Activated CD8-positive, alpha-beta memory T cell treated with anti-CD3 and anti-CD28 coated beads for 36 hours (primary cell): ENCODE measurements around the gene GRIA1. TPM values are rescaled to one million over a fixed set of nuclear protein-coding genes. Genes with fewer than 3 reads are reported as not detected.

Experiments
- CTCF ChIA-PET: fragments of 350-600 bp; sonication (Branson Sonifier 250); formaldehyde crosslinking; loops from one replicate; lab custom pipeline; 2021; ENCODE audit warnings: antibody characterized with exemption; lab: Charles Lee
- POLR2A ChIA-PET: fragments of 350-600 bp; sonication (Branson Sonifier 250); formaldehyde crosslinking; loops from one replicate; lab custom pipeline; 2021; ENCODE audit warnings: antibody characterized with exemption; lab: Charles Lee
- total RNA-seq, 2 experiments: library from RNA; stranded (reverse); gene quantifications; one replicate each; pipeline ENCODE4 v1.2.3, GENCODE V29; 2021

The GRIA1 gene
- total RNA-seq, 2 experiments from 2014 or later: not detected

GRCh38 chr5:153632748-153633290, 142.3 kb downstream of the GRIA1 start:
- CTCF ChIA-PET: no interaction called here
- POLR2A ChIA-PET: no interaction called here

GRCh38 chr5:153636670-153637451, 146.4 kb downstream of the GRIA1 start:
- ChIA-PET POLR2A (no interaction called here), CTCF (no interaction called here)

- ChIA-PET CTCF (no interaction called here), POLR2A (no interaction called here)
These were observed 149.8 kb downstream of the GRIA1 start for GRCh38 chr5:153640293-153640692.

GRCh38 chr5:153641183-153641688, 150.8 kb downstream of the GRIA1 start:
- CTCF ChIA-PET: no interaction called here
- POLR2A ChIA-PET: no interaction called here

GRCh38 chr5:153654504-153655200, 164.2 kb downstream of the GRIA1 start:
- ChIA-PET POLR2A (no interaction called here), CTCF (no interaction called here)

- CTCF ChIA-PET: no interaction called here
- POLR2A ChIA-PET: no interaction called here
These were observed 164.7 kb downstream of the GRIA1 start for GRCh38 chr5:153655201-153655510.

GRCh38 chr5:153658149-153658548, 167.7 kb downstream of the GRIA1 start:
- POLR2A ChIA-PET: no interaction called here
- CTCF ChIA-PET: no interaction called here

- ChIA-PET POLR2A (no interaction called here), CTCF (no interaction called here)
These were observed 168.1 kb downstream of the GRIA1 start for GRCh38 chr5:153658606-153659005.

- CTCF ChIA-PET: no interaction called here
- POLR2A ChIA-PET: no interaction called here
These were observed 168.7 kb downstream of the GRIA1 start for GRCh38 chr5:153659039-153659736.

- ChIA-PET CTCF (no interaction called here), POLR2A (no interaction called here)
These were observed 170.4 kb downstream of the GRIA1 start for GRCh38 chr5:153660919-153661318.

GRCh38 chr5:153661897-153662296, 171.4 kb downstream of the GRIA1 start:
- ChIA-PET POLR2A (no interaction called here), CTCF (no interaction called here)

- POLR2A ChIA-PET: no interaction called here
- CTCF ChIA-PET: no interaction called here
These were observed 179.6 kb downstream of the GRIA1 start for GRCh38 chr5:153670101-153670500.

GRCh38 chr5:153671653-153672346, 181.3 kb downstream of the GRIA1 start:
- POLR2A ChIA-PET: no interaction called here
- CTCF ChIA-PET: no interaction called here

GRCh38 chr5:153672347-153673090, 182.0 kb downstream of the GRIA1 start:
- CTCF ChIA-PET: no interaction called here

GRCh38 chr5:153674356-153674755, 183.9 kb downstream of the GRIA1 start:
- POLR2A ChIA-PET: no interaction called here
- CTCF ChIA-PET: no interaction called here

More at GRCh38 chr5:153672347-153673090, 182.0 kb downstream of the GRIA1 start:
- POLR2A ChIA-PET: no interaction called here

- ChIA-PET POLR2A (no interaction called here), CTCF (no interaction called here)
These were observed 185.9 kb downstream of the GRIA1 start for GRCh38 chr5:153676406-153676805.

- CTCF ChIA-PET: no interaction called here
- POLR2A ChIA-PET: interaction anchor here (0.5 kb wide), 1 partner anchor 56 kb away, joined by 3 read pairs; no protein-coding TSS in a partner anchor
These were observed 186.4 kb downstream of the GRIA1 start for GRCh38 chr5:153676821-153677220.

GRCh38 chr5:153678617-153679329, 188.3 kb downstream of the GRIA1 start:
- ChIA-PET POLR2A (no interaction called here), CTCF (no interaction called here)
